Calu3 (cell line): ENCODE measurements around the gene C22orf42. TPM values are rescaled to one million over a fixed set of nuclear protein-coding genes. Genes with fewer than 3 reads are reported as not detected.
"Not testable (repeated sequence)": the region's sequence is repeated elsewhere in the genome, so short reads cannot be mapped to it uniquely, and the experiment has no call there.

Experiments used
- BruUV-seq: library from RNA; stranded (reverse); fragments of 400-500 nt; replicated peaks from 2 replicates; lab custom pipeline; 2021; lab: Mats Ljungman, UMichigan
- CTCF ChIA-PET: fragments of 300-600 bp; sonication (Branson Sonifier 250); formaldehyde crosslinking; loops from one replicate; lab custom pipeline; 2022; ENCODE audit warnings: antibody characterized with exemption; lab: Charles Lee
- DNase-seq: peaks from one replicate; pipeline ENCODE4 v3.0.0; 2022
- H3K27ac Mint-ChIP-seq: one replicate; pipeline ENCODE4 v1.8.0; 2022; ENCODE audit warnings: mixed read lengths; ENCODE audit not compliant: unreplicated experiment
- H3K27me3 Mint-ChIP-seq: one replicate; pipeline ENCODE4 v1.8.0; 2022; ENCODE audit warnings: mixed read lengths; ENCODE audit not compliant: unreplicated experiment
- H3K36me3 Mint-ChIP-seq: one replicate; pipeline ENCODE4 v1.8.0; 2022; ENCODE audit warnings: mild to moderate bottlenecking, moderate library complexity, mixed read lengths; ENCODE audit not compliant: insufficient read depth, unreplicated experiment
- H3K4me1 Mint-ChIP-seq: one replicate; pipeline ENCODE4 v1.8.0; 2022; ENCODE audit warnings: mild to moderate bottlenecking, low read depth, mixed read lengths; ENCODE audit not compliant: unreplicated experiment
- H3K4me3 Mint-ChIP-seq: one replicate; pipeline ENCODE4 v1.8.0; 2022; ENCODE audit warnings: mild to moderate bottlenecking, low read depth, moderate library complexity, mixed read lengths; ENCODE audit not compliant: unreplicated experiment
- H3K9me3 Mint-ChIP-seq: one replicate; pipeline ENCODE4 v1.8.0; 2022; ENCODE audit warnings: low read depth, mixed read lengths; ENCODE audit not compliant: unreplicated experiment
- intact Hi-C: fragments of 100-400 bp; cut with micrococcal nuclease; formaldehyde crosslinking; loops from one replicate; pipeline ENCODE4 v1.10.0; 2022; ENCODE audit not compliant: unreplicated experiment
- total RNA-seq: library from RNA; stranded (reverse); gene quantifications from 2 replicates; pipeline ENCODE4 v1.2.3, GENCODE V29; 2022
- TF ChIP-seq, protein P1 (sequence below): fragments of 200-600 bp; IDR thresholded peaks from one replicate; pipeline ENCODE4 v1.8.0; 2022; ENCODE audit warnings: antibody characterized with exemption; ENCODE audit not compliant: unreplicated experiment

C22orf42 gene
- total RNA-seq, 1 experiment from 2014 or later: not detected

DNA sequence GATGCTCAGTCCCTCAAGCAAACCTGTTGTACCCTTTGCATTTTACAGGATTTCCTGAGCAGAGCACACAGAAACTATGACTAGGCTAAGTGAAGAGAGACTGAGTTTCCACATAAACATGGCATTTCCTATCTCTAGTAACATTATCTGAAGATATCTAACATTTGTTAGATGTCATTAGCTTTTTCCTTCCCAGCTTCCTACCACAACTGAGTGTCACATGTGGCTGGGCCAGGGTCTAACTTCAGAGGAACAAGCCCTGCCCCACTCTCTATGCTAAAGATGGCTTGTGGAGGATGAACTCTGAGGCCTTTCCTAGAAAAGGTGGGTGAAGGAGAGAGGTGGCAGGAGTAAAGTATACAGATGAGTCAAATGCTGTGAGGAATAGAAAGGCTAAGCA, 16.5 kb downstream of the C22orf42 start:
- intact Hi-C loops: no loop called here
- Mint-ChIP-seq H3K27me3 (peaks cover 37% of the 10 kb centered on the region), H3K27ac (no peak overlapping the region), H3K4me1 (peaks cover 5% of the 10 kb centered on the region), H3K36me3 (peaks cover 14% of the 10 kb centered on the region), H3K9me3 (peaks cover 3% of the 10 kb centered on the region), H3K4me3 (no peak overlapping the region)
- TF ChIP-seq, protein P1, sequence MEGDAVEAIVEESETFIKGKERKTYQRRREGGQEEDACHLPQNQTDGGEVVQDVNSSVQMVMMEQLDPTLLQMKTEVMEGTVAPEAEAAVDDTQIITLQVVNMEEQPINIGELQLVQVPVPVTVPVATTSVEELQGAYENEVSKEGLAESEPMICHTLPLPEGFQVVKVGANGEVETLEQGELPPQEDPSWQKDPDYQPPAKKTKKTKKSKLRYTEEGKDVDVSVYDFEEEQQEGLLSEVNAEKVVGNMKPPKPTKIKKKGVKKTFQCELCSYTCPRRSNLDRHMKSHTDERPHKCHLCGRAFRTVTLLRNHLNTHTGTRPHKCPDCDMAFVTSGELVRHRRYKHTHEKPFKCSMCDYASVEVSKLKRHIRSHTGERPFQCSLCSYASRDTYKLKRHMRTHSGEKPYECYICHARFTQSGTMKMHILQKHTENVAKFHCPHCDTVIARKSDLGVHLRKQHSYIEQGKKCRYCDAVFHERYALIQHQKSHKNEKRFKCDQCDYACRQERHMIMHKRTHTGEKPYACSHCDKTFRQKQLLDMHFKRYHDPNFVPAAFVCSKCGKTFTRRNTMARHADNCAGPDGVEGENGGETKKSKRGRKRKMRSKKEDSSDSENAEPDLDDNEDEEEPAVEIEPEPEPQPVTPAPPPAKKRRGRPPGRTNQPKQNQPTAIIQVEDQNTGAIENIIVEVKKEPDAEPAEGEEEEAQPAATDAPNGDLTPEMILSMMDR: no peak
- no TSS peak for BruUV-seq
- CTCF ChIA-PET: no interaction called here
- DNase-seq: no peak

DNA sequence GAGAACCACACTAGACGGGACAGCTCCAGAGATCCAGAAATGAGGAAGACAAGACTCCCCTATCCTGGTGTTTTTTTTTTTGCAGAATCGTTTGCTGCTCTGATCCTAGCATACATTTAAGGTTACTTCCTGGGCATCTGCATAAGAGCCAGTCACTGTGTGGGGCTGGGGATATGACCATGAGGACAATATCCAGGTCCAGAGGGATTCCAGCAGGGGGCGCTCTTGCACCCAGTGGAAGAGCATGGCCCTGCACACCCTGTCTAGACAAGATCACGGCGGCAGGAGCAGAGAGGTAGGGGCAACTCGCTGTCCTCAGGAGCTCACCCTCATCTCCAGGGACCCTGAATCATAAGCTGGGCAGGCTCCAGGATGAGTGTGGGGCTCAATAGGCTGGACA, 18.4 kb downstream of the C22orf42 start:
- H3K9me3 Mint-ChIP-seq, H3K27ac Mint-ChIP-seq, intact Hi-C loops, H3K4me3 Mint-ChIP-seq, CTCF ChIA-PET, BruUV-seq, DNase-seq: not testable (repeated sequence)
- TF ChIP-seq, protein P1: peak; percentile 53
- peaks cover 37% of the 10 kb centered on the region for H3K27me3 Mint-ChIP-seq
- H3K4me1 Mint-ChIP-seq: peaks cover 16% of the 10 kb centered on the region
- H3K36me3 Mint-ChIP-seq: peaks cover 18% of the 10 kb centered on the region

DNA sequence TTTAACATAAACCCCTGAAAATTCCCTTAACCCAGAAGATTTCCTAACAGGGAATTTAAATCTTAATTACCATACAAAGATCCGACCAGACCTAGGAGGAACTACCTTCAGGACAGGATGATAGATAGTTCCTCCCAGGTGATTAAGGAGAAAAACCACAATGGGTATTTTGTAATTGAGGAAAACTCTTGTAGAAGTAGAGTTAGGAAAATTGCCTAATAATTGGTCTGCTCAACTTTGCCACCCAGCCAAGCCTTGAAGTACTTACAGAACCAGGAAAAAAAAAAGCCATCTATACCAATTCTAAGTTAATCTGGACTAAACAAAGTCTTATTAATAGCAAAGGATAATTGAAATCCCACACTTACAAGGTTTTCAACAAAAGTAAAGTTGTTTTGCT, 20.5 kb downstream of the C22orf42 start:
- Mint-ChIP-seq H3K4me1 (peaks cover 21% of the 10 kb centered on the region), H3K4me3 (peak overlapping the region; percentile 87), H3K36me3 (peaks cover 18% of the 10 kb centered on the region), H3K27ac (peak overlapping the region; percentile 77), H3K27me3 (peaks cover 24% of the 10 kb centered on the region)
- H3K9me3 Mint-ChIP-seq, CTCF ChIA-PET, intact Hi-C loops, DNase-seq, BruUV-seq: not testable (repeated sequence)

DNA sequence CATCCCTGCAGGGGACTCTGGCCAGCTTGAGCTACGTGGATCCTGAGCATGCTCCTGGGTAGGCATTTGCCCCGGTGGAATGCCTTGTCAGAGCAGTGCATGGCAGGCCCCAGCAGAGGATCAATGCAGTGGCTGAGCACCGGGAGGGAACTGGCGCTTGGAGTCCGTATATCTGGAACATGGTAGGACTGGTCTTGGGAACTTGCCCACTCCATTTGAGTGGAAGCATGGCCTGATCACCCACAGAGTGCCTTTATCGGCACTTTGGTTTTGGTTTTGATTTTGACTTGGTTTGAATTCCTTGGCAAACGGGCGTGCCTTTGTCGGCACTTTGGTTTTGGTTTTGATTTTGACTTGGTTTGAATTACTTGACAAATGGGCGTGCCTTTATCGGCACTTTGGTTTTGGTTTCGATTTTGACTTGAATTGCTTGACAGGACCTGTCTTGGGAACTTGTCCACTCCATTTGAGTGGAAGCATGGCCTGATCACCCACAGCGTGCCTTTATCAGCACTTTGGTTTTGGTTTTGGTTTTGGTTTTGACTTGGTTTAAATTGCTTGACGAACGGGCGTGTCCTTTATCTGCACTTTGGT, 21.3 kb downstream of the C22orf42 start:
- peak overlapping the region; percentile 87 for H3K4me3 Mint-ChIP-seq
- peaks cover 18% of the 10 kb centered on the region for H3K36me3 Mint-ChIP-seq
- CTCF ChIA-PET, H3K9me3 Mint-ChIP-seq, BruUV-seq, intact Hi-C loops: not testable (repeated sequence)
- peak overlapping the region; percentile 77 for H3K27ac Mint-ChIP-seq
- peak; percentile 35 for DNase-seq
- H3K4me1 Mint-ChIP-seq: peaks cover 21% of the 10 kb centered on the region
- H3K27me3 Mint-ChIP-seq: peaks cover 17% of the 10 kb centered on the region

DNA sequence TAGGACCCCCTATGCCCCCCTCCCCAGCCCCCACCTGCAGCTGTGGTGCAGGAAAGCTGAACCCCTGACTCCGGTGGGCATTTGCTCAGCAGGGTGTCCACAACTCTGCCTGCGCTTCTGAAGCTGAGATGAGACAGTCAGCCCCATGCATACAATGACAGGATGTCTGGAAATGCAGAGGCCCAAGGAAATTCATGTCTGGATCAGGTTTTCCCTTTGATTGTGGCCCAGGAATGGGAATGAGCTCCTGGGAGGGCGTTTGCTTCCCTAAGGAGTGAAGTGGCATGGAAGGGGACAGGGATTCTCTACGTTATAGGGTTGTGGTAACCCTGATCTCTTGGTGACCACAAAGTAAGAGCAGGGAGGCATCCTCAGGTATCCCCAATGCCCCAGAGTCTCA, 22.2 kb downstream of the C22orf42 start:
- DNase-seq, BruUV-seq, intact Hi-C loops, H3K9me3 Mint-ChIP-seq, CTCF ChIA-PET, H3K27me3 Mint-ChIP-seq, H3K27ac Mint-ChIP-seq, H3K4me3 Mint-ChIP-seq: not testable (repeated sequence)
- H3K4me1 Mint-ChIP-seq: peaks cover 21% of the 10 kb centered on the region
- H3K36me3 Mint-ChIP-seq: peaks cover 18% of the 10 kb centered on the region

DNA sequence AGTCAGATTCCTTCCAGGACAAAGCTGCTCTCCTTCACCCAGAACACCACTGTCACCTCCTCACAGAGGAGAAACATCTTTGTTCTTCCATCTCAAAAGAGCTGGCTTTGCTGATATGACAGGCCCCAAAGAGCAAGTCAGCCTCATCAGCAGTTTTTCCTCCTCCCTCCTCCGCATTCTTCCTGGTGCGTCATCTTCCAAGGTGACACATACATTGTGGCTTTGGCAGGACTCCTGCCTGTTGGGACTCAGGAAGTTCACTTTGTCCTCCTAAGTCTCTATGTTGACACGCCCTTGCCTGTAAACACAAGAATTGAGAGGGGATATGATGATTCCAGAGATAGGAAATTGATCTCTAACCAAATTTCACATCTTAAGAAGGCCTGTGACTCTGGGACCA, 23.1 kb downstream of the C22orf42 start:
- H3K4me3 Mint-ChIP-seq, H3K9me3 Mint-ChIP-seq, H3K27me3 Mint-ChIP-seq, H3K27ac Mint-ChIP-seq, BruUV-seq, intact Hi-C loops: not testable (repeated sequence)
- Mint-ChIP-seq H3K36me3 (peaks cover 18% of the 10 kb centered on the region), H3K4me1 (peaks cover 21% of the 10 kb centered on the region)
- CTCF ChIA-PET: interaction anchor here (1.2 kb wide), 1 partner anchor 166 kb away, joined by 3 read pairs; no protein-coding TSS in a partner anchor
- peak; percentile 72 for DNase-seq

DNA sequence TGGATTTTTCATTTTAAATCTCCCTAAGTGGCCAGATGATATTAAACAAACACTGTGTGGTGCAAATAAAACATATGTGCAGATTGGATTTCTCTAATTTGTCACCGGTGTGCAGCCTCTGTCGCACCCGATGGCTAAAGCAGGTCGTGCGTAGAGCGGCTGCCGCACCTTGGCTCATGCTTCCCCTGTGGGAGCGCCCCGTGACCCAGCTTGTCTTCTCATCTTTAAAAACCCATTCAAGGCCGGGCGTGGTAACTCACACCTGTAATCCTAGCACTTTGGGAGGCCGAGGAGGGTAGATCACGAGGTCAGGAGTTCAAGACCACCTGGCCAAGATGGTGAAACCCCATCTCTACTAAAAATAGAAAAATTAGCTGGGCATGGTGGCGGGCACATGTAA, 24.3 kb downstream of the C22orf42 start:
- intact Hi-C loops, H3K27me3 Mint-ChIP-seq, H3K4me3 Mint-ChIP-seq, H3K9me3 Mint-ChIP-seq, BruUV-seq, H3K27ac Mint-ChIP-seq, DNase-seq: not testable (repeated sequence)
- H3K36me3 Mint-ChIP-seq: peaks cover 18% of the 10 kb centered on the region
- CTCF ChIA-PET: interaction anchor here (1.2 kb wide), 1 partner anchor 164 kb away, joined by 3 read pairs; no protein-coding TSS in a partner anchor
- H3K4me1 Mint-ChIP-seq: peaks cover 21% of the 10 kb centered on the region
